Esophagus (tissue), 2 donors: ENCODE data around the gene CSAG1. TPM values are rescaled to one million over a fixed set of nuclear protein-coding genes. Genes with fewer than 3 reads are reported as not detected.
"Not testable (repeated sequence)": the region's sequence is repeated elsewhere in the genome, so short reads cannot be mapped to it uniquely, and the experiment has no call there.

Experiments used
- H3K27ac ChIP-seq, 2 donors: one replicate each; pipeline ENCODE4 v1.5.1; 2013; ENCODE audit warnings: low read depth in 2 of 2, mild to moderate bottlenecking in 2 of 2, inconsistent platforms in 1 of 2, low read length in 1 of 2, moderate library complexity in 1 of 2
- H3K27me3 ChIP-seq, 2 donors: one replicate each; pipeline ENCODE4 v1.6.1; 2013; ENCODE audit warnings: low read length in 2 of 2, control low read depth in 1 of 2, mild to moderate bottlenecking in 1 of 2; ENCODE audit not compliant: insufficient read depth in 2 of 2, control insufficient read depth in 1 of 2
- H3K36me3 ChIP-seq, 2 donors: one replicate each; pipeline ENCODE4 v1.6.1; 2013; ENCODE audit warnings: low read length in 1 of 2; ENCODE audit not compliant: control insufficient read depth in 2 of 2, insufficient read depth in 2 of 2
- H3K4me1 ChIP-seq, 2 donors: one replicate each; pipeline ENCODE4 v1.6.1; 2013; ENCODE audit warnings: low read length in 1 of 2; ENCODE audit not compliant: control insufficient read depth in 2 of 2, insufficient read depth in 2 of 2
- H3K4me3 ChIP-seq, 2 donors: one replicate each; pipeline ENCODE4 v1.5.1; 2013; ENCODE audit warnings: low read length in 2 of 2, mild to moderate bottlenecking in 2 of 2, low read depth in 1 of 2, moderate library complexity in 1 of 2
- H3K9me3 ChIP-seq, 2 donors: one replicate each; pipeline ENCODE4 v1.6.1; 2013; ENCODE audit warnings: mild to moderate bottlenecking in 2 of 2, low read depth in 1 of 2, low read length in 1 of 2, moderate library complexity in 1 of 2; ENCODE audit not compliant: control insufficient read depth in 2 of 2, insufficient read depth in 1 of 2
- WGBS, 2 donors: extraction: QIAGEN DNeasy Blood & Tissue Kit; methylation state at CpG; one replicate each; pipeline ENCODE4 v1.1.7; 2013; 5-methylcytosine and 5-hydroxymethylcytosine counted together
- polyA plus RNA-seq, 2 donors: library from polyadenylated mRNA; stranded (reverse); fragments of 200-250 nt; gene quantifications; one replicate each; pipeline ENCODE4 v1.2.3, GENCODE V29; 2013
- donor health status: healthy with polysubstance abuse.
- donor health status: Bipolar disorder and iron deficiency.

The CSAG1 gene
- polyA plus RNA-seq, 2 donors, result not detected

DNA sequence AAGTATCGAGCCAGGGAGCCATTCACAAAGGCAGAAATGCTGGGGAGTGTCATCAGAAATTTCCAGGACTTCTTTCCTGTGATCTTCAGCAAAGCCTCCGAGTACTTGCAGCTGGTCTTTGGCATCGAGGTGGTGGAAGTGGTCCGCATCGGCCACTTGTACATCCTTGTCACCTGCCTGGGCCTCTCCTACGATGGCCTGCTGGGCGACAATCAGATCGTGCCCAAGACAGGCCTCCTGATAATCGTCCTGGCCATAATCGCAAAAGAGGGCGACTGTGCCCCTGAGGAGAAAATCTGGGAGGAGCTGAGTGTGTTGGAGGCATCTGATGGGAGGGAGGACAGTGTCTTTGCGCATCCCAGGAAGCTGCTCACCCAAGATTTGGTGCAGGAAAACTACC, 3.0 kb upstream of the CSAG1 start:
- WGBS, 2 donors, result 83 to 92% methylated on average over 12 of the region's 12 CpGs
- H3K27me3 ChIP-seq, H3K4me1 ChIP-seq: not testable (repeated sequence)

GRCh38 chrX:152735860-152736511, 2.5 kb upstream of the CSAG1 start:
- WGBS, 2 donors, result 84 to 92% methylated on average over 11 to 12 of the region's 12 CpGs
- Histone ChIP-seq H3K4me3 (no peak overlapping the region), H3K36me3 (no peaks in the 10 kb centered on the region), H3K4me1 (no peaks in the 10 kb centered on the region), H3K27me3 (no peaks in the 10 kb centered on the region), H3K9me3 (peaks cover 0 to 2% of the 10 kb centered on the region in 2 donors), H3K27ac (no peak overlapping the region)

More for the DNA sequence above, 3.0 kb upstream of the CSAG1 start:
- H3K9me3 ChIP-seq, H3K36me3 ChIP-seq, H3K27ac ChIP-seq, H3K4me3 ChIP-seq: not testable (repeated sequence)

GRCh38 chrX:152735101-152735500, 1.6 kb upstream of the CSAG1 start:
- Histone ChIP-seq H3K4me3 (no peak overlapping the region), H3K27me3 (no peaks in the 10 kb centered on the region), H3K4me1 (no peaks in the 10 kb centered on the region), H3K9me3 (peaks cover 0 to 2% of the 10 kb centered on the region in 2 donors), H3K27ac (no peak overlapping the region), H3K36me3 (no peaks in the 10 kb centered on the region)
- WGBS, 2 donors, result 58 to 76% methylated on average over 2 of the region's 2 CpGs

DNA sequence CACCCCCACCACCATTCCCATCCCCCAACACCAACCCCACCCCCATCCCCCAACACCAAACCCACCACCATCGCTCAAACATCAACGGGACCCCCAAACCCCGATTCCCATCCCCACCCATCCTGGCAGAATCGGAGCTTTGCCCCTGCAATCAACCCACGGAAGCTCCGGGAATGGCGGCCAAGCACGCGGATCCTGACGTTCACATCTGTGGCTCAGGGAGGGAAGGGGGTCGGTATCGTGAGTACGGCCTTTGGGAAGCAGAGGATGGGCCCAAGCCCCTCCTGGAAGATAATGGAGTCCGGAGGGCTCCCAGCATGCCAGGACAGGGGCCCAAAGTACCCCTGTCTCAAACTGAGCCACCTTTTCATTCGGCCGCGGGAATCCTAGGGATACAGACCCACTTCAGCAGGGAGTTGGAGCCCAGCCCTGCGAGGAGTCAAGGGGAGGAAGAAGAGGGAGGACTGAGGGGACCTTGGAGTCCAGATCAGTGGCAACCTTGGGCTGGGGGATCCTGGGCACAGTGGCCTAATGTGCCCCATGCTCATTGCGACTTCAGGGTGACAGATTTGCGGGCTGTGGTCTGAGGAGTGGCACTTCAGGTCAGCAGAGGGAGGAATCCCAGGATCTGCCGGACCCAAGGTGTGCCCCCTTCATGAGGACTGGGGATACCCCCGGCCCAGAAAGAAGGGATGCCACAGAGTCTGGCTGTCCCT, 780 bp upstream of the CSAG1 start:
- not testable (repeated sequence) for H3K9me3 ChIP-seq, H3K36me3 ChIP-seq, H3K27me3 ChIP-seq, H3K27ac ChIP-seq, H3K4me3 ChIP-seq, H3K4me1 ChIP-seq
- WGBS, 2 donors, result 88 to 93% methylated on average over 21 to 22 of the region's 22 CpGs

- Histone ChIP-seq H3K27me3 (no peaks in the 10 kb centered on the region), H3K36me3 (no peaks in the 10 kb centered on the region), H3K4me1 (no peaks in the 10 kb centered on the region), H3K27ac (no peak overlapping the region), H3K4me3 (no peak overlapping the region), H3K9me3 (peaks cover 0 to 4% of the 10 kb centered on the region in 2 donors)
- WGBS, 2 donors, result 68 to 75% methylated on average over 7 of the region's 7 CpGs
These were observed 8.1 kb downstream of the CSAG1 start for GRCh38 chrX:152725409-152725808.

DNA sequence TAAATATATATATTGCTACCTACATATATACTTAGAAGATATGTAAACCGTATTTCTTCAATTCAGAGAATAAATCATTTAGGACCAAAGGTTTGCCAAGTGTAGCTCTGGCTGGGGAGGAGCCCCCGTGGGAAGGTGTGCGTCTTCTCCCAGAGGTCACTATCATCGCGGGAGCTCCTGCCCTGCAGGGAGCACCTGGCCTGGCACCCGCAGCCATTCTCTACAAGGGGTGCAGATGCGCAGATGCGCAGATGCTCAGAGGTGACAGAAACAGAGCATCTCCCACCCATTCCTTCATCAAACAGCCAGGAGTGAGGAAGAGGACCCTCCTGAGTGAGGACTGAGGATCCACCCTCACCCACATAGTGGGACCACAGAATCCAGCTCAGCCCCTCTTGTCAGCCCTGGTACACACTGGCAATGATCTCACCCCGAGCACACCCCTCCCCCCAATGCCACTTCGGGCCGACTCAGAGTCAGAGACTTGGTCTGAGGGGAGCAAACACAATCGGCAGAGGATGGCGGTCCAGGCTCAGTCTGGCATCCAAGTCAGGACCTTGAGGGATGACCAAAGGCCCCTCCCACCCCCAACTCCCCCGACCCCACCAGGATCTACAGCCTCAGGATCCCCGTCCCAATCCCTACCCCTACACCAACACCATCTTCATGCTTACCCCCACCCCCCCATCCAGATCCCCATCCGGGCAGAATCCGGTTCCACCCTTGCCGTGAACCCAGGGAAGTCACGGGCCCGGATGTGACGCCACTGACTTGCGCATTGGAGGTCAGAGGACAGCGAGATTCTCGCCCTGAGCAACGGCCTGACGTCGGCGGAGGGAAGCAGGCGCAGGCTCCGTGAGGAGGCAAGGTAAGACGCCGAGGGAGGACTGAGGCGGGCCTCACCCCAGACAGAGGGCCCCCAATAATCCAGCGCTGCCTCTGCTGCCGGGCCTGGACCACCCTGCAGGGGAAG, 19.4 kb downstream of the CSAG1 start, which contains the start of gene MAGEA2B:
Gene MAGEA2B, plus strand, starts transcription at position 814 of the 973 bp plus-strand sequence. CDS start 2,479 bp downstream, outside the sequence.
- H3K9me3 ChIP-seq, H3K4me3 ChIP-seq, H3K36me3 ChIP-seq, H3K27ac ChIP-seq, H3K27me3 ChIP-seq, H3K4me1 ChIP-seq: not testable (repeated sequence)
- WGBS, 2 donors, result no CpG with 5 or more reads among the region's 35 CpGs

DNA sequence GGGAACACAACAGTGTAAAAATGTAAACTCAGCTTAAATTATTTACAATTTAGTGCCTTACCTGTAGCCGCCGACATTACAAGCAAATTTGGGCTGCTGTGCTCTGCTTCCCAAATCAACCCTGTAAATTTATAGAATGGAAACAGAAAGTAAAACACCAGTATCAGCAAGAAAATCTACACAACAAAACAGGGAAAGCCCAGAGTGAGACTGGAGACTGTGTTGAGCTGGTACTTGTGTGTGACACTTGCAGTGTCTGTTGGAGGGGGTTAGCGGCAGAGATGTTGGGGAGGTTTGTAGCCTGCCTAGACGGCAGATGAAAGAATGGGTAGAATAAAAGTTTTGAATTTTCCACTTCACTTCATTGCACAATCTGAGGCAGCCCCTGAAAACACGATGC, 20.3 kb downstream of the CSAG1 start:
- not testable (repeated sequence) for H3K27ac ChIP-seq, H3K9me3 ChIP-seq, H3K4me3 ChIP-seq, H3K27me3 ChIP-seq, H3K36me3 ChIP-seq, H3K4me1 ChIP-seq
- no CpG with 5 or more reads among the region's 5 CpGs for WGBS, 2 donors

DNA sequence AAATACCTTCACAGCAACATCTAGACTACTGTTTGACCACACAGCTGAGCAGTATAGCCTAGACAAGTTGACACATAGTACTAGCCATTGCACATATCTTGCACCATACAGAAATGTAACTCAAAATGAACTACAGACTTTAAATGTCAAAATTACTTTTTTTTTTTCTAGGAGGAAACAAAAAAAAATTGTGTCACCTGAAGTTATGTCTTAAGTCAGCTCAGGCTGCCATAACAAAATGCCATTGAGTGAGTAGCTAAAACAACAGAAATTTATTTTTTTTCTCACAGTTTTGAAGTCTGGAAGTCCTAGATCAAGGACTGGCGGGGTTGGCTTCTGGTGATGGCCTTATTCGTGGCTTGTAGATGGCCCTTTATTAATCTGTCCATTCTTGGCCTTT, 24.3 kb downstream of the CSAG1 start, which contains the start of gene CSAG2:
Gene CSAG2, minus strand, starts transcription at position 101 of the 400 bp plus-strand sequence. CDS start 161 bp downstream, outside the sequence.
- not testable (repeated sequence) for H3K27me3 ChIP-seq, H3K4me3 ChIP-seq, H3K36me3 ChIP-seq, H3K27ac ChIP-seq, H3K9me3 ChIP-seq, H3K4me1 ChIP-seq
- no CpG with 5 or more reads among the region's 2 CpGs for WGBS, 2 donors

- WGBS, 2 donors, result 91% methylated on average over 4 of the region's 7 CpGs
- not testable (repeated sequence) for H3K9me3 ChIP-seq
These were observed 27.0 kb downstream of the CSAG1 start for GRCh38 chrX:152706500-152706899.

More at GRCh38 chrX:152706500-152706899, 27.0 kb downstream of the CSAG1 start:
- H3K4me3 ChIP-seq, H3K27me3 ChIP-seq, H3K4me1 ChIP-seq, H3K27ac ChIP-seq, H3K36me3 ChIP-seq: not testable (repeated sequence)
